GM23338 (cell line): ENCODE data around the gene DENND6A. TPM values are rescaled to one million over a fixed set of nuclear protein-coding genes. Genes with fewer than 3 reads are reported as not detected.

Source experiments
- ATAC-seq: fragments of 200-7000 bp; cut with Tn5 transposase; 3 replicates; pipeline ENCODE4 v1.9.1; 2020
- DNase-seq: peaks from one replicate; pipeline ENCODE4 v3.0.0-alpha.2; 2015; ENCODE audit warnings: low spot score
- H2AFZ ChIP-seq: fragments of 200-600 bp; sonication (generic); 2 replicates; pipeline ENCODE4 v1.8.0; 2016; ENCODE audit warnings: antibody characterized with exemption, mild to moderate bottlenecking, moderate library complexity
- H3F3A ChIP-seq: fragments of 200-600 bp; sonication (generic); replicated peaks from 2 replicates; pipeline ENCODE4 v1.8.0; 2017; ENCODE audit warnings: antibody characterized with exemption, mixed run types, low read depth
- H3K27ac ChIP-seq: fragments of 200-600 bp; sonication (generic); 2 replicates; pipeline ENCODE4 v1.6.1; 2016; ENCODE audit warnings: low read depth
- H3K27me3 ChIP-seq: fragments of 200-600 bp; sonication (generic); 2 replicates; pipeline ENCODE4 v1.8.0; 2016; ENCODE audit warnings: mild to moderate bottlenecking, mixed run types, moderate library complexity; ENCODE audit not compliant: insufficient read depth
- H3K36me3 ChIP-seq: fragments of 200-600 bp; sonication (generic); 2 replicates; pipeline ENCODE4 v1.8.0; 2016; ENCODE audit warnings: mild to moderate bottlenecking; ENCODE audit not compliant: insufficient read depth
- H3K4me1 ChIP-seq: fragments of 200-600 bp; sonication (generic); 2 replicates; pipeline ENCODE4 v1.8.0; 2016; ENCODE audit warnings: mild to moderate bottlenecking, moderate library complexity; ENCODE audit not compliant: insufficient read depth
- H3K4me2 ChIP-seq: fragments of 200-600 bp; sonication (generic); 2 replicates; pipeline ENCODE4 v1.7.1; 2017; ENCODE audit warnings: mixed run types
- H3K4me3 ChIP-seq: fragments of 200-600 bp; sonication (generic); 2 replicates; pipeline ENCODE4 v1.6.1; 2016; ENCODE audit warnings: mixed run types
- H3K79me2 ChIP-seq: fragments of 200-600 bp; sonication (generic); replicated peaks from 2 replicates; pipeline ENCODE4 v1.8.0; 2017; ENCODE audit warnings: mild to moderate bottlenecking; ENCODE audit not compliant: insufficient read depth
- H3K9me2 ChIP-seq: fragments of 200-600 bp; sonication (generic); 2 replicates; pipeline ENCODE4 v1.8.0; 2017; ENCODE audit not compliant: insufficient read depth
- H4K20me1 ChIP-seq: fragments of 200-600 bp; sonication (generic); replicated peaks from 2 replicates; pipeline ENCODE4 v1.8.0; 2017; ENCODE audit warnings: mild to moderate bottlenecking; ENCODE audit not compliant: insufficient read depth
- H3K27ac Mint-ChIP-seq: 2 replicates; pipeline ENCODE4 v1.8.0; 2020; ENCODE audit warnings: inconsistent platforms, mild to moderate bottlenecking, moderate library complexity, mixed read lengths
- H3K27me3 Mint-ChIP-seq: 3 replicates; pipeline ENCODE4 v1.8.0; 2022; ENCODE audit warnings: low read depth, mild to moderate bottlenecking, moderate library complexity, mixed read lengths, inconsistent platforms; ENCODE audit not compliant: insufficient read depth, poor library complexity
- H3K36me3 Mint-ChIP-seq: 3 replicates; pipeline ENCODE4 v1.8.0; 2021; ENCODE audit warnings: low read depth, mild to moderate bottlenecking, inconsistent platforms, moderate library complexity, mixed read lengths
- H3K4me1 Mint-ChIP-seq: 3 replicates; pipeline ENCODE4 v1.8.0; 2020; ENCODE audit warnings: mild to moderate bottlenecking, inconsistent platforms, mixed read lengths
- H3K4me3 Mint-ChIP-seq: 3 replicates; pipeline ENCODE4 v1.8.0; 2021; ENCODE audit warnings: moderate library complexity, mild to moderate bottlenecking, inconsistent platforms, mixed read lengths
- H3K9me3 Mint-ChIP-seq: 3 replicates; pipeline ENCODE4 v1.8.0; 2020; ENCODE audit warnings: moderate library complexity, mild to moderate bottlenecking, inconsistent platforms, mixed read lengths
- CREB1 ChIP-seq: fragments of 250-450 bp; sonication (Bioruptor Pico); IDR thresholded peaks from 2 replicates; pipeline ENCODE4 v1.5.0; 2020; ENCODE audit warnings: low read depth, mild to moderate bottlenecking, moderate library complexity
- EZH2 ChIP-seq: fragments of 200-600 bp; sonication (generic); IDR thresholded peaks from one replicate; pipeline ENCODE4 v1.8.0; 2017; ENCODE audit warnings: antibody characterized with exemption, mild to moderate bottlenecking, low read depth; ENCODE audit not compliant: unreplicated experiment
- JUNB ChIP-seq: IDR thresholded peaks from one replicate; pipeline ENCODE4 v1.6.1; 2016; ENCODE audit warnings: antibody characterized with exemption; ENCODE audit not compliant: unreplicated experiment
- NANOG ChIP-seq: IDR thresholded peaks from 2 replicates; pipeline ENCODE4 v1.6.1; 2016; ENCODE audit warnings: antibody characterized with exemption, borderline replicate concordance
- POLR2AphosphoS5 ChIP-seq: IDR thresholded peaks from 2 replicates; pipeline ENCODE4 v1.6.1; 2016; ENCODE audit warnings: antibody characterized with exemption, low read depth
- STAT1 ChIP-seq: IDR thresholded peaks from one replicate; pipeline ENCODE4 v1.6.1; 2016; ENCODE audit warnings: antibody characterized with exemption; ENCODE audit not compliant: unreplicated experiment
- ZNF114 ChIP-seq: fragments of 250-450 bp; sonication (Bioruptor Pico); IDR thresholded peaks from 2 replicates; pipeline ENCODE4 v1.5.0; 2020; ENCODE audit warnings: mild to moderate bottlenecking, moderate library complexity
- ZNF331 ChIP-seq: fragments of 250-450 bp; sonication (Bioruptor Pico); IDR thresholded peaks from 2 replicates; pipeline ENCODE4 v1.5.0; 2020; ENCODE audit warnings: low read depth, mild to moderate bottlenecking, moderate library complexity
- polyA plus RNA-seq: library from polyadenylated mRNA; unstranded; fragments of >200 nt; fragmentation: Nextera tagmentation; extraction: Ambion mirVana; gene quantifications from 2 replicates; pipeline ENCODE4 v1.2.1, GENCODE V29; 2016
- total RNA-seq: library from RNA; depleted of rRNA; stranded (reverse); fragments of >200 nt; shearing (Covaris generic); gene quantifications from 2 replicates; pipeline ENCODE4 v1.2.3, GENCODE V29; 2014
- TF ChIP-seq, protein P1 (sequence below): IDR thresholded peaks from one replicate; pipeline ENCODE4 v1.6.1; 2018; ENCODE audit warnings: antibody characterized with exemption; ENCODE audit not compliant: unreplicated experiment
- TF ChIP-seq, protein P2 (sequence below), 2 experiments: fragments of 200-600 bp in 1 of 2; sonication (generic) in 1 of 2; conservative IDR thresholded peaks; 2 replicates each; pipeline versions ENCODE4 v1.5.1 to v1.6.1; 2016 to 2017; ENCODE audit warnings: antibody characterized with exemption in 2 of 2, low read depth in 2 of 2, mild to moderate bottlenecking in 2 of 2, moderate library complexity in 1 of 2
- TF ChIP-seq, protein P3 (sequence below): IDR thresholded peaks from 2 replicates; pipeline ENCODE4 v1.6.1; 2016; ENCODE audit warnings: antibody characterized with exemption

The DENND6A gene
- total and polyA plus RNA-seq, 2 experiments from 2014 or later: 7.5 to 17.5 TPM

DNA sequence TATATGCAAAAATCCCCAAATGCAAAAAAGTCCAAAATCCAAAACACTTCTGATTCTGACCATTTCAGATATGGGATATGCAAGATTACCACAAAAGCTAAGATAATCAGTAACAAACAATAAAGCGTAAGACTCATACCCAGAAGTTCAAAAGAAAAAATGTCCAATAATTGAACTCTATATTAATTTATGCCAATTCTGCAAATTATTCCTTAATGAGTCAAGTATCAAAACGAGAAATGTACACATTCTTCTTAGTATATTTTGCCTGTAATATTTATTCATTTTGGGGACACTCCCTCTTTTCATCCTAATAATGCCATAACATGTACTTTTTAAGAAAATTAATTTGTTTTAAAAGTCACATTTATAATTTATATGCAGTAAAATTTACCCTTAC is 37.1 kb downstream of the DENND6A start:
- Histone ChIP-seq H2AFZ (no peak overlapping the region), H3K4me3 (no peak overlapping the region), H3F3A (no peaks in the 10 kb centered on the region; the same call in 1 of the 2 replicates), H3K27ac (no peak overlapping the region), H3K36me3 (no peaks in the 10 kb centered on the region), H4K20me1 (no peaks in the 10 kb centered on the region), H3K9me2 (no peaks in the 10 kb centered on the region), H3K79me2 (no peaks in the 10 kb centered on the region), H3K27me3 (no peaks in the 10 kb centered on the region), H3K4me2 (no peak overlapping the region), H3K4me1 (peaks cover 19% of the 10 kb centered on the region)
- H3K27me3 Mint-ChIP-seq: no peaks in the 10 kb centered on the region
- H3K9me3 Mint-ChIP-seq: no peaks in the 10 kb centered on the region
- no peak overlapping the region for H3K4me3 Mint-ChIP-seq
- ATAC-seq: no peak
- no peak overlapping the region for H3K27ac Mint-ChIP-seq
- peaks cover 14% of the 10 kb centered on the region for H3K4me1 Mint-ChIP-seq
- DNase-seq: no peak
- no peak for TF ChIP-seq CREB1
- no peak for TF ChIP-seq ZNF331 (CRISPR knock-in tag)
- no peak for TF ChIP-seq JUNB
- peaks cover 11% of the 10 kb centered on the region for H3K36me3 Mint-ChIP-seq

DNA sequence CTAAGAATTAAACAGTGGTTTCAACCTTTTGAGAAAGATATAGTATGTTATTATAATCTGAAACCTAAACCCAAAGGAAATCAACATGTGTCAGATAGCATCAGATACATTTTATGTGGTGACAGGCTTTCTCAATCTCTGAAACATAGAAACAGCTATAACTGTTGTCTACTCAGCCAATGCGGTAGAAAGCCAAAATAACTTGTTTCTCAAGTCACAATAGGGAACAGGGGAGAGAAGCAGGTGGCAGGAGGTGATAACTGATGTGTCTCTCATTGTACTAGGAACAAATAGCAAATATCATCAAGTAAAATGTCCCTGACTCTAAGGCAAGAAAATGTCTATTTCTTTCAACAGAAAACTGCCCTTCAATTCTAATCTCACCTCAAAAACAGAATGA is 38.6 kb downstream of the DENND6A start:
- Mint-ChIP-seq H3K27ac (no peak overlapping the region), H3K27me3 (no peaks in the 10 kb centered on the region), H3K36me3 (peaks cover 25% of the 10 kb centered on the region), H3K4me1 (peaks cover 7% of the 10 kb centered on the region), H3K9me3 (peaks cover 9% of the 10 kb centered on the region; the same call in 2 of the 3 replicates), H3K4me3 (no peak overlapping the region)
- no peaks in the 10 kb centered on the region; the same call in 1 of the 2 replicates for H3F3A ChIP-seq
- DNase-seq (no peak), ATAC-seq (no peak)
- no peaks in the 10 kb centered on the region for H3K9me2 ChIP-seq
- H2AFZ ChIP-seq: no peak overlapping the region
- no peaks in the 10 kb centered on the region for H3K27me3 ChIP-seq
- H3K36me3 ChIP-seq: no peaks in the 10 kb centered on the region
- H3K27ac ChIP-seq: no peak overlapping the region
- no peak overlapping the region for H3K4me2 ChIP-seq
- H4K20me1 ChIP-seq: no peaks in the 10 kb centered on the region
- peaks cover 6% of the 10 kb centered on the region; the same call in 1 of the 2 replicates for H3K4me1 ChIP-seq
- no peaks in the 10 kb centered on the region for H3K79me2 ChIP-seq
- TF ChIP-seq POLR2AphosphoS5 (no peak), ZNF114 (CRISPR knock-in tag) (no peak), ZNF331 (CRISPR knock-in tag) (no peak), CREB1 (no peak), EZH2 (no peak), NANOG (no peak), STAT1 (no peak)
- TF ChIP-seq, protein P1, sequence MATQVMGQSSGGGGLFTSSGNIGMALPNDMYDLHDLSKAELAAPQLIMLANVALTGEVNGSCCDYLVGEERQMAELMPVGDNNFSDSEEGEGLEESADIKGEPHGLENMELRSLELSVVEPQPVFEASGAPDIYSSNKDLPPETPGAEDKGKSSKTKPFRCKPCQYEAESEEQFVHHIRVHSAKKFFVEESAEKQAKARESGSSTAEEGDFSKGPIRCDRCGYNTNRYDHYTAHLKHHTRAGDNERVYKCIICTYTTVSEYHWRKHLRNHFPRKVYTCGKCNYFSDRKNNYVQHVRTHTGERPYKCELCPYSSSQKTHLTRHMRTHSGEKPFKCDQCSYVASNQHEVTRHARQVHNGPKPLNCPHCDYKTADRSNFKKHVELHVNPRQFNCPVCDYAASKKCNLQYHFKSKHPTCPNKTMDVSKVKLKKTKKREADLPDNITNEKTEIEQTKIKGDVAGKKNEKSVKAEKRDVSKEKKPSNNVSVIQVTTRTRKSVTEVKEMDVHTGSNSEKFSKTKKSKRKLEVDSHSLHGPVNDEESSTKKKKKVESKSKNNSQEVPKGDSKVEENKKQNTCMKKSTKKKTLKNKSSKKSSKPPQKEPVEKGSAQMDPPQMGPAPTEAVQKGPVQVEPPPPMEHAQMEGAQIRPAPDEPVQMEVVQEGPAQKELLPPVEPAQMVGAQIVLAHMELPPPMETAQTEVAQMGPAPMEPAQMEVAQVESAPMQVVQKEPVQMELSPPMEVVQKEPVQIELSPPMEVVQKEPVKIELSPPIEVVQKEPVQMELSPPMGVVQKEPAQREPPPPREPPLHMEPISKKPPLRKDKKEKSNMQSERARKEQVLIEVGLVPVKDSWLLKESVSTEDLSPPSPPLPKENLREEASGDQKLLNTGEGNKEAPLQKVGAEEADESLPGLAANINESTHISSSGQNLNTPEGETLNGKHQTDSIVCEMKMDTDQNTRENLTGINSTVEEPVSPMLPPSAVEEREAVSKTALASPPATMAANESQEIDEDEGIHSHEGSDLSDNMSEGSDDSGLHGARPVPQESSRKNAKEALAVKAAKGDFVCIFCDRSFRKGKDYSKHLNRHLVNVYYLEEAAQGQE: no peak
- TF ChIP-seq, protein P2, sequence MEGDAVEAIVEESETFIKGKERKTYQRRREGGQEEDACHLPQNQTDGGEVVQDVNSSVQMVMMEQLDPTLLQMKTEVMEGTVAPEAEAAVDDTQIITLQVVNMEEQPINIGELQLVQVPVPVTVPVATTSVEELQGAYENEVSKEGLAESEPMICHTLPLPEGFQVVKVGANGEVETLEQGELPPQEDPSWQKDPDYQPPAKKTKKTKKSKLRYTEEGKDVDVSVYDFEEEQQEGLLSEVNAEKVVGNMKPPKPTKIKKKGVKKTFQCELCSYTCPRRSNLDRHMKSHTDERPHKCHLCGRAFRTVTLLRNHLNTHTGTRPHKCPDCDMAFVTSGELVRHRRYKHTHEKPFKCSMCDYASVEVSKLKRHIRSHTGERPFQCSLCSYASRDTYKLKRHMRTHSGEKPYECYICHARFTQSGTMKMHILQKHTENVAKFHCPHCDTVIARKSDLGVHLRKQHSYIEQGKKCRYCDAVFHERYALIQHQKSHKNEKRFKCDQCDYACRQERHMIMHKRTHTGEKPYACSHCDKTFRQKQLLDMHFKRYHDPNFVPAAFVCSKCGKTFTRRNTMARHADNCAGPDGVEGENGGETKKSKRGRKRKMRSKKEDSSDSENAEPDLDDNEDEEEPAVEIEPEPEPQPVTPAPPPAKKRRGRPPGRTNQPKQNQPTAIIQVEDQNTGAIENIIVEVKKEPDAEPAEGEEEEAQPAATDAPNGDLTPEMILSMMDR (conservative IDR thresholded peaks at IDR 0.05; ENCODE audit: low read depth in 2 of 2): no peak
- TF ChIP-seq, protein P3, sequence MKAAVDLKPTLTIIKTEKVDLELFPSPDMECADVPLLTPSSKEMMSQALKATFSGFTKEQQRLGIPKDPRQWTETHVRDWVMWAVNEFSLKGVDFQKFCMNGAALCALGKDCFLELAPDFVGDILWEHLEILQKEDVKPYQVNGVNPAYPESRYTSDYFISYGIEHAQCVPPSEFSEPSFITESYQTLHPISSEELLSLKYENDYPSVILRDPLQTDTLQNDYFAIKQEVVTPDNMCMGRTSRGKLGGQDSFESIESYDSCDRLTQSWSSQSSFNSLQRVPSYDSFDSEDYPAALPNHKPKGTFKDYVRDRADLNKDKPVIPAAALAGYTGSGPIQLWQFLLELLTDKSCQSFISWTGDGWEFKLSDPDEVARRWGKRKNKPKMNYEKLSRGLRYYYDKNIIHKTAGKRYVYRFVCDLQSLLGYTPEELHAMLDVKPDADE: no peak
- H3K4me3 ChIP-seq: no peak overlapping the region
